D341Med (cell line): ENCODE data around the gene CDC27.
A peak's percentile ranks its signal among the peaks of the same experiment; 100 is the strongest.
"Not testable (repeated sequence)": the region's sequence is repeated elsewhere in the genome, so short reads cannot be mapped to it uniquely, and the experiment has no call there.

ENCODE experiments used
- DNase-seq: peaks from one replicate; pipeline ENCODE4 v3.0.0; 2012; ENCODE audit warnings: low spot score

Gene CDC27

DNA sequence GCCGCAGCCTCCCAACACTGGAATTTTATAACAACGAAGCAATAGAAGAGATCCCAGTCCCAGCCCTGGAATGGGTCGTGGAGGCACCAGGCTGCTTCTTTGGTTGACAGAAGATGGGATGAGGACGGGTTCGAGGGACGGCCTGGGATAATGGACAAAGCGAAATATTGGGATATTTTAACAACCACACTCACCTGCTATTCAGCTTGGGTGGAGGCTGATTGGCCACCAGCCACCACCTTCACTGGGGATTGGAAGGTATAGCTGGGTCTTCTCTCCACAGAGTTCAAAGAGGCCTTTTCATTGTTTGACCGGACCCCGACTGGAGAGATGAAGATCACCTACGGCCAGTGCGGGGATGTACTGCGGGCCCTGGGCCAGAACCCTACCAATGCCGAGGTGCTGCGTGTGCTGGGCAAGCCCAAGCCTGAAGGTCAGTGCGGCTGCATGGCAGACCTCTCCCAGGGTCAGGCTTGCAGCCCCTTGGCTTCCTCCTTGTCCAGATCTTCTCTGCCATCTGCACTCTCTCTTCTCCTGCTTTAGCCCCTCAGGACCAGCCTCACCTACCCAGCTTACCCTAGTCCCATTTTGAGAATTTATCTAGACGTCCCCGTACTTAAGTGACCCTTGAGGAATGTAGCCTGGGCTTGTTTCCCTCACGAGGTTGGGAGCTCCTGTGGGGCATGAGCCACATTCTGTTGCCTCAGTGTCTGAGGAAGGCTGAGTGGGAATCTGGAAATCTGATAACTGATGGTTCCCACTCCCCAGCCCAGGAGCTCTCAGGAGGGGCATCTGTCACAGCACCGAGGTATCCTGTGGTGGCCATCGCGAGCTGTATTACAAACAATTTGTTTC is 30.8 kb upstream of the CDC27 start:
- DNase-seq, result no peak

DNA sequence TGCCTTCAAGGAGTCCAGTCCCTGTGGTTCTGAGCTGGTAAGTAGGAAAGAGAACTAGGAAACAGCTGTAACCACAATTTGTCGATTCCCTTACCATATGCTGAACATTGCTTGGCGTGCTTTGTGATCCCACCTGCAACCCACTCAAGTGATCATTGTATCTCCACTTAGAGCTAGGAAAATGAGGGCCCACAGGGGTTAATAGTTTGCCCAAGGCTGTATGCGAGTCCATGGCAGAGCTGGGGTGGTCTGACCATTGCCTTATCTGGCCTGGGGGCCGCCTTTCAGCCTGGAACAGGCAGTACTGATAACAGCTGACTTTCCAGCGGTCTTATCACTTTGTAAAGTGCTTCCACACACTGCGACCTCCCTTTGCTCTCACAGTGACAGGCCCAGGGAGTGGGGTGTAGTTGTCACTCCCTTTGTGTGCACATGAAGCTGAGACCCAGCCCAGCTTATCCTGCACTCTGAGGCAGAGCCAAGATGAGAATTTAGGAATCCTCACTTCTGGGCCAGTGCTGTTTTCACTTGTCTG is 29.9 kb upstream of the CDC27 start:
- DNase-seq, result no peak

DNA sequence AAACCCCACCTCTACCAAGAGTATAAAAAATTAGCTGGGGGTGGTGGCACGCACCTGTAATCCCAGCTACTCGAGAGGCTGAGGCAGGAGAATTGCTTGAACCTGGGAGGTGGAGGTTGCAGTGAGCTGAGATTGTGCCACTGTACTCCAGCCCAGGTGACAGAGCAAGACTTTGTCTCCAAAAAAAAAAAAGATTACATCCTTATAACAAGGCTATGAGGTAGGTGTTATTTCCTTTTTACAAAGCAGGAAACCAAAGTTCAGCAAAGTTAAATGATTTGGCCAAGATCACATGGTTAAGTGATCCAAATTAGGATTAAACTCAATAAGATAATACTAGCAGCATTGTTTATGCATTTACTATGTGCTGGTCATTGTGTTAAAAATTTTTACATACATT is 28.2 kb upstream of the CDC27 start:
- DNase-seq, result not testable (repeated sequence)

DNA sequence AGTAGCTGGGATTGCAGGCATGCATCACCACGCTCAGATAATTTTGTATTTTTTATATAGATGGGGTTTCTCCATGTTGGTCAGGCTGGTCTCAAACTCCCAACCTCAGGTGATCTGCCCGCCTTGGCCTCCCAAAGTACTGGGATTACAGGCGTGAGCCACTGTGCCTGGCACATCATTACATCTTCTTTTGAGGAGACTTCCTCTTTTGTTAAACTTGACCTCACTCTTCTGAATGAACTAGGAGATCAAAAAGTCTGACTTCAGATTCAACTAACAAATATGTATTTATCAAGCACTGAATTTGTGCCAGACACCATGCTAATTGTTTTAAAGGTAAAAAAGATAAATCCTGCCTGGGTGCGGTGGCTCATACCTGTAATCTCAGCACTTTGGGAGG is 27.7 kb upstream of the CDC27 start:
- not testable (repeated sequence) for DNase-seq

DNA sequence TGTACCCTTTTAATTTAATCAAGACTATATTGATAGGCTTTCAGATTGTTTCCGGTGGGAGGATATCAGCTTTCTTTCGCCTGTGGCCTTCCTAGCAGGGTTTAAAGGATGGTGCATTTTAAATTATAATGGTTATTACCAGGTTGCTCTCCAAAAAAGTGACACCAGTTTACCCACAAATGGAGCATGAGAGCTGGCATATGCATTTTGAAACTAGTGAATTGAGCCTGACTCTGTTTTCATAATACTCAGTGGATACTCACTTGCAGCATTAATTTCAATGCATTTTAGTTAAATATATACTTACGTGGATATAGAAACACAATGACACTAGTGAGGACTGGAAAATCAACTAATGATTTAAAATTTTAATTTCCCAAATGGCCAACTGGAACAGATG is 25.8 kb upstream of the CDC27 start:
- no peak for DNase-seq

DNA sequence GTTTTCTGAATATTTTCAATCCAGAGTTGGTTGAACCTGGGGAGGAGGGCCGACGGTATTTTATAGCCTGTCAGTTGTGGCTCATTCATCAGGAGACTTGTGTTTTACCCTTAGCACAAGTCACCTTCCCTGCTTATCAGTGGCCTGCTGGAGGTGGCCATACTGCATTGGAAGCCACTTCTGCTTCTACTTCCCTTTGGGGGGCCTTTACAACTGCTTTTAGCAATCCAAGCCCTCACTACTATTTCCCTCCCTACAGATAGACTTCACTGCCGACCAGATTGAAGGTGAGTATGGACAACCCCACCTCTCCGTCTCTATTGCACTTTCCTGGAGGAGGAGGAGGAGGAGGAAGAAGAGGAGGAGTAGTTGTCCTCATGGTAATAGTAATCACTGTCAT is 24.4 kb upstream of the CDC27 start:
- no peak for DNase-seq

DNA sequence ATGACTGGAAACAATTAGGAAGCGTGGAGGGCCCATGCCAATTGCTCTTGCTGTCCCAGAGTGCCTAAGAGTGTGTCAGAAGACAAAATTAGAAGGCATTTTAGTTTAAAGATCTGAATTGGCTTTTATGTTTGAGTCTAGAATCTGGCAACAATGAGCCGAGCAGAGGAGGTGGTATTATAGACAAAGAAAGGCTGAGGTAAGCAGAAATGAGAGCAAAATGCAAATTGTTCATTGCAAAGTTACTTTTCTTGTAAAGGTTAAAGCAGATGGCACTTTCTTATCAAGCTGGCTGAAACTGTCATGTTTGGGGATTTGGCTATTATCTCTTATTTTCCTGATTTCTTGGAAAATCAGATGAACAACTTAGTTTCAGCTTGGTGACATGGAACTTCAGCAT is 23.4 kb upstream of the CDC27 start:
- no peak for DNase-seq

DNA sequence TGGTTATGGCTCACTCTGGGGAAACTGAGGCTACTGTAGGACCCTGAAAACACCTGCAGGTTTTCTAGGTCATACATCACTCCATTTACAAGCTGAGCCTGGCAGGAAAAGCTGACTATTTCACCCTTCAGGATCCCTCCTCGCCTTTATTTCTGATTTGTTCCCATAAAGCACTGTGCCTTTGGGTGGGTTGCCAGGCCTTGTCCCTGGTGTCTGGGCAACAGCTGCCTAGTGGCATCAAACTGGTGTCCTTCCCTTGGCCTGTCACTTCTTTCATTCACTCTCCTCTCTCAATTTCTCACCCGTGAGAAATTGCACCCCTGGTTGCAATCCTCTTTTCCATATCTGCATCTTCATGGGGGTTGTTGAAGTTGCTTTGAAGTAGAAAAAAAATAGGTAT is 21.7 kb upstream of the CDC27 start:
- DNase-seq, result no peak

DNA sequence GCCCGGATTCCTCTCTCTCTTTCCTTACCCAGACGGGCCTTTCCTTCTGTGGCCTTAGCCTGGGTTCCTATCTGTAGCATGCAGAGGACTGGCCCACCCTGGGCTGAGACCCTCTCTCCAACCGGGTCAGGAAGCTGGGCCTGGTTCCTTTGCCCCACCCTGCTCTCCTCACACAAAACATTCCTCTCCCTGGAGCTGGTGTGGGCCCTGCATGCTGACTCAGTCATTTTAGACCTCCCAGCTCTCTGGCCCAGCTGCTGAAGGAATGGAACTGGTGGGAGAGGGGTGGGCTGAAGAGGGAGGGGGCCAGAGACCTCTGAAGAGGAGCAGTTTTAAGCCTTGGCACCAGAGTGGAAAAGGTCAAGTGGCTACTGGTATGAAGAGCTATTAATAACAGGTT is 21.0 kb upstream of the CDC27 start:
- no peak for DNase-seq

DNA sequence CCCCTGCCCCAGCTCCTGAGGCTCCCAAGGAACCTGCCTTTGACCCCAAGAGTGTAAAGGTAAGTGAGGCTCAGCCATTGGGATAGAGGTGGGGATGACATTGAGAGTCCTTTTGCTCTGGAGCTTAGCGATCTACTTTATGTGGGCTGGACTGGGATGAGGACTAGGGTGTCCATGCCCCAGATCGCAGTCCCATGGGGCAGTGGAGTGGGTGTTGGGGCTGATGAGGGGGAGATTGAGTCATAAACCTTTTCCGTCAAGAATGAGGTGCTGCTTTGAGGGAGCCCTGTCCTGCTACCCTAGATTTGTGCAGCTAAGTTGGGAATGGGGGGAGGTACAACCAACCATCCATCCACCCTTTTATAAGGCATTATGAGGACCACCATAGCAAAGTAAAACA is 20.4 kb upstream of the CDC27 start:
- DNase-seq, result no peak

DNA sequence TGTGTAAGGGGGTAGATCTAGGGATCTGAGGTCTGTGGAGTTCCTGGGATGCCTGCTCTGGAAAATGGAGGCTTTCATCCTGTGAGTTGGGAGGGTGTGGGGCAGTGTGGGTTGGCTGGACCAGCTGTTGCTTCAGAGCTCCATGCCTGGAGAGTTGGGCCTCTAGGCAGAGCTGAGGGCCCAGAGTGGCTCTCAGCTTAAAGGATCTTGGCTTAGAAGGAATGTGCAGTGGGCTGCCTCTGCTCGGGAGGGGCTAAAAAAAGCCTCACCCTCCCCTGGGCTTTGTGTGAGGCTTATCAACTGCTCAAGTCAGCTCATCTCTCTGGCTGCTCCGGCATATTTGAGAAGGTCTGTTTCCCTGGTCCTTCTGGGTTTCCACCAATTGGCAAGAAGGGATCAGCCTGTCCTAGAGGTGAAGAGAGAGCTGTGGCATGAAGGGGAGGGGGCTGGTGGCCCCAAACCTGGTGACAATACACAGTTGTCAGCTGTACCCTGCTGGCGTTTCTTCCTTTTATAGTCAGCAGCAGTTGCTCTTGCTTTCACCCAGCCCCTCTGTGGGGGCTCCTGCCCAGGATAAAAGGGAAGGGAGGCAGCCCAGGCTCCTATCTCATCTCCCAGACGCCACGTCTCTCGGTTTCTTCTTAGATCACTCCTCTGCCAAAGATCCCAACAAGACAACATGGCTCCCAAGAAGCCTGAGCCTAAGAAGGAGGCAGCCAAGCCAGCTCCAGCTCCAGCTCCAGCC is 19.8 kb upstream of the CDC27 start, which contains the start of gene MYL4:
TSS of gene MYL4 (plus strand) at position 605 of the 745 bp plus-strand sequence. CDS start at position 680, 75 bp downstream.
- peak; percentile 59 for DNase-seq

DNA sequence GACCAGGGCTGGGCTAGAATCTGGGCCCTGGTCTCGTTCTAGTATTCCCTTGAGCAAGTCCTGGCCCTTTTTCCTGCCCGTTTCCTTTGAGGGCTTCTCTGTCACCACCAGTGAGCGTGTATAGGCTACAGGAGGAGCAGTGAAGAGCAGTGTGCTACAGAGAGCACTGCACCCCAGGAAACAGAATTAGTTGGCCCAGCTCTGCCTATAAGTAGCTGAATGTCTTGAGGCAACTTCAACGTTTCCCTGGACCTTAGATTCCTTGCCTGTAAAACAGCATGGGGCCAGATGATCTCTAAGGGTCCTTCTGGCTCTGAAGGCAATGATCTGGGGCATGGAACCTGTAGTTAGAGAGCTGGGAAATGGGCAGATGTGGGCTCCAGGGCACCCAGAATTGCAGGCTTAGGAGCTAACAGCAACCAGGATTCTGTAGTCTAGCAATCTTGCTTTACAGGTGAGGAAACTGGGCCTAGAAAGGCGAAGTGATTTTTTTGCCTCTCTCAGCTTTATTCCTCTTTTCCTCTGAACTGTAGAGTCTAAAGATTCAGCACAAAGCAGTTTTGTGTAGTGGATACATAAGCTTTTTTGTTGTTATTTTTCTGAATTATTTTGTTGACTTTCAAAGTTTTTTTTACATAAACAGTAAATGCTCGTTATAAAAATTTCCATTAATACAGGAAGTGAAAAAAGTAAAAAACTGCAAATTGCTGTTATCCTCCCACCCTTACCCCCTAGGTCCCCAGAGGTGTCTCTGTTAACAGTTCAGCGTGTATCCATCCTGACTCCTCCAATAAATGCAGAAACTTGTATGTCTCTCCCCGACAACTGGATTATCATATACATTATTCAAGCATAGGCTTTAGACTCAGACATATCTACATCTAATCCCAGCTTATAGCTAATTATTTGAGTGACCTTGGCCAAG is 18.3 kb upstream of the CDC27 start:
- no peak for DNase-seq

DNA sequence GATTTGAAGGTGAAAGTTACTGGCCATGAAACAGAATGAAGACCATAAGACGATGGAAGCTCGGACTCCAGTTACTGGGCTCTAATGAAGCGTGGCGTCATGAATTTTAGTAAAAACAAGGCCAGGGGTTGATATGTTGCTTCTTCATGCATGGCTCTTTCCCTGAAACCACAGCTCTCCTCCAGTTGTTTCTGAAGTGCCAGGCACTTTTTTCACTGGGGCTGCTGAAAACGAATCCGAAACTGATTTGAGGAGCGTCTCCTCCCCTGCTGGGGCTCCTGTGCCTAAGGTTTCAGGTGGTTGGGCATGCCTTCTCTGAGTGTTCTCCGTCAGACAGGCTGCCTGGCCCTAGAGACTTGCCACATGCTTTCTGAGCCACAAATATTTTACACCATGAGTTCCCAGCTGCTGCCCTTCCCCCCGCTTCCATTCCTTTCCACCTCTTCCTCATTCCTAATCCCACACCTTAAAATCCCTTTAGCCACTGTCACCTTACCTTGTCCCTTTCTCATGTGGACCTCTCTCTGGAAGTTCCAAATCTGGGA is 16.4 kb upstream of the CDC27 start:
- no peak for DNase-seq

DNA sequence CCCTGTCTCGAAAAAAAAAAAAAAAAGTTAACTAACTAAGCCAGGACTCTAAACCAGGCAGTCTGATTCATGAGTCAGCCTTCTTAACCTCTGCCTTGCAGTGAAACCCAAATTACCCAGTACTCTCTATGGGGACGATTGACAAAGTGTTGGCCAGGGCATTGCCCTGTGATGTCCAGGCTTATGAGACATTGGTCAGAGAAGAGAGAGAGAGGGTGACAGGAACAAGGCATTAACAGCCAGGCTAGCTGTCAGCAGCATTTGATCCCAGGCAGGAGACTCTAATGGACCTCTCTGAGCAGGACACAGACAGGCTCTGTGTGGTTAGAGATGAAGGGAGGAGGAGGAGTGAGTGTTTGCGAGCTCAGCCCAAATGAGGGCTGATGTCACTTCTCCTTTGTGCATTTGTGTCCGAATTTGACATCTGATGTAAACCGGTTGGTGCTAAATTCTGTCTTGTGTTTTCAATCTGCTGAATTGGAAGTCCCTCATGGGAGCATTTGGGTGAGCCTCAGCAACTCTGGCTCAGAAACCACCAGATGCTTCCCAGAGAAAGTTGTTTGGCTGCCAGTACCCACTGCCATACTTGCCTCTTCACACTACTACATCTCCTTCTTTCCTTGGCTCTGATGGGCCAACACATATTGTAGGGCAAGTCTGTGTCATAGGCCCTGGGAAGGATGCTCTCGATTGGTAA is 15.8 kb upstream of the CDC27 start:
- no peak for DNase-seq

DNA sequence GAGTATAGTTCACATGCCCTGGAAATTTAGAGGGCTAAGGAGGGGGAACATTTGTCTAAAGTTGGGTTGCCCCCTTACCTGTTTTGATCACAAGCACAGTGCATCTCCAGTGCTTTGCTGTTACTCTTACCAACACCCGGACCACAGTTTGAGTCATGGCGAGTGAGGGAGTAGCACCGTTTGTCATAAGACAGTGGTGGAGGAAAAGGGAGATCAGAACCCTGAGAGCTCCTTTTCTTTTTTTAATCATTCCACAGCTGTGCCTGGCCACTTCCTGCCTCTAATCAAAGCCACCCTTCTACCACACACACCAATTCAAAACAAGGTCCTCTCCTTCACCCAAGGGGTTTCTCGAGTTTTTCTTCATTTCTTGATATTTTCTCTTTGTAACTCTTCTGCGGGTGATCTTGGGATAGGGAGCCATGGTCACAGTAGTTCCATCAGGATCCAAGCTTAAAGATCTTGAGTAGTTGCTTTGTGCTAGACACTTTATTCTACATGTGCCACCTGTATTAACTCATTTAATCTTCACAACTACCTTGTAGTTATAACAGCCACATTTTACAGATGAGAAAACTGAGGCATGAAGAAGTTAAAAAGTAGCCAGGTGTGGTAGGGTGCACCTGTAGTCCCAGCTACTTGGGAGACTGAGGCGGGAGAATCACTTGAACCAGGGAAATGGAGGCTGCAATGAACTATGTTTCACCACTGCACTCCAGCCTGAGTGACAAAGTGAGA is 15.1 kb upstream of the CDC27 start:
- no peak for DNase-seq

DNA sequence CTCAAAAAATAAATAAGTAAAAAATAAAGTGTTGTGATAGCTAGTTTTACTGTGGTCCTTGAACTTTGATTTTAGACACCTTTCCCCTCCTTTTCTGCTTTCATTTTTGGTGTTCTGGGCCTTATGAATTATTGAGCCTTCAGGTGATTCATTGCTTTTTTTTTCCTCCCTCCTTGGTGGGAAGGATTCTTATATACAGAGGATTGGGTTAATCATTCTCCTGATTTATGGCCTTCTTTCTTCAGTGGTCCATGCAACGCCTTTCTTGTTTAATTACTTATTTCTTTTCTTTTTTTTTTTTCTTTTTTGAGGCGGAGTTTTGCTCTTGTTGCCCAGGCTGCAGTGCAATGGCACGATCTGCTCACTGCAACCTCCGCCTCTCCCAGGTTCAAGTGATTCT is 12.1 kb upstream of the CDC27 start:
- DNase-seq, result no peak

DNA sequence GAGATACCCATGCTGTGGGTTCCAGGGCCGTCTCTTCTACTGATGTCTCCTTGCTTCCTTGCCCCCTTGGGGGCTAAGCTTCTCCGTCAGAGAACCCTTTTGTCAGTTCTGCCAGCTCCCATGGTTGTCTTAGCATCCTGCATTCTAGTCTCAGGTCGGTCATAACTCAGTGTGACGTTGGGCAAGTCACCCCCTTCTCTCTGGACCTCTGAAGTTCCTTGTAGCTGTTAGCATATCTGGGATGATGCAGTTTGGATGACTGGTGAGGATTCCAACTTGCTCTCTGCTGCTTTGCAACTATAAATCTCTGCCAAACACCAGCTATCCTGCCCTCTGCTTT is 11.2 kb upstream of the CDC27 start:
- DNase-seq, result no peak

DNA sequence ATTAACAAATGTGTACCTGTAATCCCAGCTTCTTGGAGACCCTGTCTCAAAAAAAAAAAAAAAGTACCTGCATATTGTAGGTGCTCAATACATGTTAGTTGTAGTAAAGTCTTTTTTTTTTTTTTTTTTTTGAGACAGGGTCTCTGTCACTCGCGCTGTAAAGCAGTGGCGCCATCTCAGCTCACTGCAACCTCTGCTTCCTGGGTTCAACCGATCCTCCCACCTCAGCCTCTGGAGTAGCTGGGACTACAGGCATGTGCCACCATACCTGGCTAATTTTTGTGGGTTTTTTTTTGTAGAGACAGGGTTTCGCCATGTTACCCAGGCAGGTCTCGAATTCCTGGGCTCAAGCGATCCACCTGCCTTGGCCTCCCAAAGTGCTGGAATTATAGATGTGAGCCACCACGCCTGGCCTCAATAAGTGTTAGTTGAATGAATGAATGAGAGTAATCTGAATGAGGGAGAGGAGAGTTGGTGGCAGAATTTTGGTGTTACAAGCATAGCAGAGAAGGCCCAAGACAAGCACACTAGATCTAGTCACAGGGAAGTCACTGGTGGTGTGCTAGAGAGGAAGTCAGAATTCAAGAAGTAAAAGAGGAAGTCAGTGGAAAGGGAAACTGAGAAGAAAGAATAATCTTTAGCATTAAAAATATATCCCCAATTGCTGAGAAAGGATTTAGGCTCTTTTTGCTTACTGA is 10.7 kb upstream of the CDC27 start:
- no peak for DNase-seq

DNA sequence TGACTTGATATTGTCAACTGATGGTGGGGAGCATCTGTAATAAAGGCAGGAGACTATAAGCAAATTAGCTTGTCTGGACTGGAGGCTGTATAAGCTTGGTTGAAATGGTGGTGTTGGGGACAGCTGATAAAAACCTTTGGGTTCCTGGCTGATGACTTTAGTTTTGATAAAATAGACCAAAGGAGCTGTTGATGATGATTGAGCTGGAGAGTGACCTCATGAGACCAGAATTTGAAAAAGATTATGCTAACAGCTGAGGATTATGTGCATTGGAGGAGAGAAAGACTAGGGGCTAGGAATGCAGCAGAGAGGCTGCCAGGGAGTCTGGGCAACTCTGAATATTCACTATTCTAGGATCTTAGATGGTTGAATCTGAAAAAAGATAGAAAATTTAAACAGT is 8.7 kb upstream of the CDC27 start:
- no peak for DNase-seq

DNA sequence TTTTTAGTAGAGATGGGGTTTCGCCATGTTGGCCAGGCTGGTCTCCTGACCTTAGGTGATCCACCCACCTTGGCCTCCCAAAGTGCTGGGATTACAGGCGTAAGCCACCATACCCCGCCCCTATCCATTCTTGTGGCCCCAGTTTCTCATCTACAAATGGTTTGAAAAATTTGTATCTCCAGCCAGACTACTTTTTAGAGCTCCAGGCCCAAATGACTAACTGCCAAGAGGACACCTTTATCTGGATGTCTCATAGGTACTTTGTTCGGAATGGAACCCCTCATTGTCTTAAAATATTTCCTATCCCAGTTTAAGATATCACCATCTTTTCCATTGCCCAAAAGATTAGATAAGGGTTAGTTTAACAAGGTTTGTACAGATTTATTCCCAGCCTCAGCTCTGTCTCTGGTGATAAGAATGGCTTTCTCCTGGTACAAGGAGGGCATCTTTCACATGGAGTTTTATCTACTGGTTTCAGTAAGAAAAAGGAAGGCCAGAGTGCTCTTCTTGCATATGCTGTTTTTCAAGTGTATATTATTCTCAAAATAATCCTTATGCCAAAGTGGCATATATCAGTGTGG is 4.9 kb upstream of the CDC27 start:
- no peak for DNase-seq
